ENCODE data around the gene TARBP2.
A peak's percentile ranks its signal among the peaks of the same experiment; 100 is the strongest.

TARBP2 gene

DNA sequence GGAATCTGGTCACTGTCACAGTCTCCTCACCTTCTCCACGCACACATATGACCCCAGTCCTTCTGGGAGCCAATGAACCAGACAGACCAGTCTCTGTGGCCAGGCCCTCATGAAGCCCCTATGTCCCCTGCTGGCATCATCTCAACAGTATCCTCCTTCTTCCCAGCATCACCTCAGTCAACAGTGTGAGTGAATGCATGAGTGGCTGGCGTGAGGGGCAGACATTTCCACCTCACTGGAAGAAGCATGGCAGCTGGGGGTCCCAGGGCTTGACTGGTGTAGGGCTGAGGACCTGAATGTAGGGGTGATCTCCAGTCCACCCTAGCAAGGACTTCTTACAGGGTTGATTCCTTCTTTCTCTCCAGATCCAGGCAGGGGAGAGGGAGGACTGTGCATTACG lies 3.6 kb upstream of the TARBP2 start:
- no peak for DNase-seq

DNA sequence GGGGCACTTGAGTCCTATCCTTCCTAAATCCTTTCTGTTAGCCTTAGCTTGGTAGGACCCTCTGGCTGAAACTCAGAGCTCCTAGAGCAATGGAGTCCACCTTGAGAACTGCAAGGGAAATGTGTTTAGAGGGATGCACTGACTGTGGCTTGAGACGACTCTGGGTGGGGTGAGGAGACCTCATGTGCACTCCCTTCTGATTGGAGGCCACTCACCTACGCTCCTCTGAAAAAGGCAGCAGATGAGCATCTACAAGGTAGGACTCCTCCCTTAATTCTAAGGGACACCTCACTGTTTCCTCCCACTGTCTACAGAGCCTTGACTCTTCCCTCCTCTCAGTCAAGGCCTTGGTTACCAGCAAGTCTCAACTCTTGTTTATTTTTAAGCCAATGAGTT lies 2.9 kb upstream of the TARBP2 start:
- no peak for DNase-seq

DNA sequence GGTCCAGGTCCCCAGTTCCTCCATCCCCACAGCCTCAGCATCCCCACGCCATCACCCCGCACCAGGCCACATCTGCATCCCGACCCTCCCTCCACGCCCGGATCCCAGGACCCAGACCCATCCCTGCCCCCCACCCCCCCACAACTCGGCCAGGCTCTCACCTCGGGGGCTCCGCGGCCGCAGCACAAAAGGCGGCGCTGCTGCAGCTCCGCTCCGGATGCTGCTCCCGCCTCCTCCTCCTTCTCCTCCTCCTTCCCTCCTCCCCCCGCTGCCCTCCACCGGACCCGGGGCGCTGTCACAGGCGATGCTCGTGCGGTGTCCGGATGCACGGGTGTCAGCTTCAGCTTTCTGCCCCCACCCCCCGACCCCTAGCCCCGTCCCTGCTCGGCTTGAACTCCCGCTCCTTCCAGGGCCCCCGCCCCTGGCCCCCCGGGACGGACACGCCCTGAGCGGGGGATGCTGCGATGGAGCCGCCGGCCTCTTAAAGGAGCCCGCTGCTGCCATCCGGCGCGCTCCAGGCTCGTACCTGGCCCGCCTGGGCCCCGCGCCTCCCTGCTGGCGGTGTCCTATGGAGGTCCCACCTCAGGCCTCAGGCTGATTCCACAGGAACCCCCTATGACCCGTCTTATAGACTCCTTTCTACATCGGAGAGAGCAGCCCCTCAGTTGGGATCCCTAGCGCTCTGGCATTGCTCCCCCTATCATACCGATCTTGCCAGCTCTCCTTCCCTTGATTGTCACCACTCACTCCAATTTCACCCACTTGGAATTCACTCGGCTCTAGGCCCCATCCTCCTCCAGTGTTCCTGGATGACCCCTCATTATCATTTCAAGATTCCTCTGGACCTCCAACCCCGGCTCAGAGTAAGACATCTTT lies 1.6 kb upstream of the TARBP2 start, which contains the start of gene MAP3K12:
Gene MAP3K12 (minus strand): TSS at position 193 of the 876 bp plus-strand sequence. CDS start 12,067 bp downstream, outside the sequence.
- DNase-seq, result peak in 1 of 2 experiments; percentile 65

DNA sequence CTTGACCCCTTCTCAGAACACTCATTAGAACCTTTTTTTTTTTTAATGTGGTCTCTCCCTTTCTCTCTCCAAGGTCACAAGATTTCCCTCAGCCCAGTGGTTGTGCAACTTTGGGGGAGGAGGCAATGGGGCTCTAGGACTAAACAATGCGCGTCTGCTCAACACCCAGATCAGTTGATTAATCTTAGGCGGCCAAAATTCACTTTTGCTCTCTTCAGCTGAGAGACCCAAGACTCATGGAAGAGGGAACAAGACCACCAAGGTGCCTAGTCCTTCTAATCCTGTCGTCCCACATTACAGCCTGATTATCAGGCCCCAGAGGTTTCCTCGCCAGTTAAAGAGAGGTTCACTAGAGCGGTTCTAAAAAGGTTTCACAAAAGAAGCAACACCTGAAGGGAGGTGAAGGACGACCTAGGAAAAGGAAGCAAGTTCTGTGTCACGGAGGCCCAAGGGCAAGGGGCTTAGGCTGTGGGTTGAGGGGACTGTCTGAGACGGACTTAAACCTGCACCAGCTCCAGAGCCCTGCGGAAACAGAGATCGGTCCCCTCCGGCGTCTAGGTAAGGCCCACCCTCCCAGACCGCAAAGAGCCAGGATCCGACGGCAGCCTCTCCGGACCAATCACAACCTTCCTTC lies 824 bp upstream of the TARBP2 start:
- no peak for DNase-seq

DNA sequence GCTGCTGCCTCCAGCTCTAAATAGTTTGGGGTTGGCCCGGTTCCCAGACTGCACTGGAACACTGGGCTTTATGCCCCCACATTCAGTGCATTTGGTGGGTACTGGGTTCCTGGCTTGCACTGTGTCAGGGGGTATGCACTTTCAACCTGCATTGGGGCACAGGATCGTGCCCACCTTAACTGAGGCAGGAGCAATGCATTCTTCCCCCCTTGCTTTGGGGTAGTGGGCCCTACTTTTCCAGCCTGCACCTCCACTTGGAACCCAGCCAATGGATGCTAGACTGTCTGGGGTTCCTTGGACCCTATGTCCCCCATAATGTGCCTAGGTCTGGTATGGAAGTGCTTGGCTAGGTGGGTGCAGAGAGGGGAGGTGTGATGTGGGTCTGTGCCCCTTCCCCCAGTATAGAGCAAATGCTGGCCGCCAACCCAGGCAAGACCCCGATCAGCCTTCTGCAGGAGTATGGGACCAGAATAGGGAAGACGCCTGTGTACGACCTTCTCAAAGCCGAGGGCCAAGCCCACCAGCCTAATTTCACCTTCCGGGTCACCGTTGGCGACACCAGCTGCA lies 615 bp downstream of the TARBP2 start:
- no peak for DNase-seq

DNA sequence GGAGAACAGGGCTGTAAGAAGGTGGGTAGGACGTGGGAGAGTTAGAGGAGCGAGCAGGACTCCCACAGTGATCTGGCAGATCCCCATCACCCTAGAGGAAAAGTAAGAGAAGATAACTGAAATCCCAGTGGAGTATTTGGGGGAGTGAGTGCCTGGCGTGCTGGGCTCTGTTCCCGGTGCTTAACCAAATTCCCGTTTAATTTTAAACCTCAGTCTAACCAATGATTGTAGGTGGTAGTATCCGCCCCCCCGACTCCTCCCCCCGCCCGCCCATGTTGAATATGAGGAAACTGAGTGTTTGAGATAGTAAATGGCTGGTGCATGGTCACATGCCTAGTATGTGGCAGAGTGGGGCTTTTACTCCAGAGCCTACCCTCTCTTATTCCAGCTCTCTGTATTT lies 1.2 kb downstream of the TARBP2 start:
- no peak for DNase-seq

DNA sequence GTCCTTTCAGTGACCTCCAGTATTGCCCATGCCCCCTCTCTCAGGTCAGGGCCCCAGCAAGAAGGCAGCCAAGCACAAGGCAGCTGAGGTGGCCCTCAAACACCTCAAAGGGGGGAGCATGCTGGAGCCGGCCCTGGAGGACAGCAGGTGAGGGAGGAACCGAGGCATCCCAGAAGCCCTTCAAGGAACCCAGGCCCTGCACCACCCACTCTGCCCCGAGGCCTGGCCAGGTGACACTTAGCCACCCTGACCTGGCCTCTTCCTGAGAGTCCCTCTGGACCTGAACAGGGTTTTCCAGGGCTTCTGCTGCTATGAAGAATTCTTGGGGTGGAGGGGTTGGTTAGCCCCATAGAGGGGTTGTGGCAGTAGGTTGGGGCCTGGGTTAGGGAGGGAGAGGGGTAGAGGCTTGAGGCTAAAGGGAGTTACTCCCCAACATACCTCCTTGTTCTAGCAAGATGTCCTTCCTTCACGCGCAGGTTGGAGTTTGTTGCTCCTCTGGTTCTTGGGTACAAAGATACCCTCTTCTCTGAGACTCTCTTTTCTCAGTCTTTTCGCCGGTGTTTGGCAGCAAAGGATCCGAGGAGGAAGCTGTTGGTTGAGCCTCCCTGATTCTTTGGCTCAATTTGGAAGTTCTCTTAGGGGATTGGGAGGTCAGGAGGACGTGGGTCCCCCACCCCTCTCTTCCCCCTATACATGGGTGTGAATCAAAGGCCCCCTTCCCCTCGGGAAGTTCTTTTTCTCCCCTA lies 2.1 kb downstream of the TARBP2 start:
- no peak for DNase-seq

DNA sequence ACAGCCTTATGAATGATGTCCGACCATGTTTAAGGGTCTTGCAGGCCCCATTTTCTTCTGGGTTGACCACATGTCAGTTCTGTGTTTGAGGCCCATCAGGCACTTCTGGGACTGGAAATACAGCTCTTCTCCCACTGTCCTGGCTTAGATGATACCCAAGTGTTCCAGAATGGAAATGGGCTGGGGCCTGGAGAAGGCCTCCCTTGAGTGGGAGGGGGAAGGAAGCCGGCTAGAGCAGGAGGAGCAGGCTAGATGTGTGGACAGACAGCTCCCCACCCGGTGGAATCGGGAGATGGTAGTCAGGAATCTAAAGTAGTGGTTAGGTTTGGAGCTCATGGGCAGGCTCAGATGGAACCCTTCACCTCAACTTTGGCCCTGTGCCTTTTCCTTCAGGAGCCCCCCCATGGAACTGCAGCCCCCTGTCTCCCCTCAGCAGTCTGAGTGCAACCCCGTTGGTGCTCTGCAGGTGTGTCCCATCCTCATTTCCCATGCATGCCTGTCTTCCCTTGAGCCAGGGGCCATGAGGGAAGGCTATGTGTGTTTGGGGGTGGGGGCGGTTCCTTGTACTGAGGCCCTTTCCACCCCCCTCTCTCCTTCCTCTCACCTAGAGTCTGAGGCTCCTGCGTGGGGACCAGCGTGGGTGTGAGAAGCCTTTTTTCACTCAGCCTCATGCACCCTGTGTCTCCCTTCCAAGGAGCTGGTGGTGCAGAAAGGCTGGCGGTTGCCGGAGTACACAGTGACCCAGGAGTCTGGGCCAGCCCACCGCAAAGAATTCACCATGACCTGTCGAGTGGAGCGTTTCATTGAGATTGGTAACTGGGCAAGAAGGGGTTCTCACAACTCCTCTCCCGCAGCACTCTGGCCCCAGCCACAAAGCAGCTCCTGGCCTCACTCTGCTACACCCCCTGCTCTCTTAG lies 3.2 kb downstream of the TARBP2 start:
- no peak for DNase-seq

DNA sequence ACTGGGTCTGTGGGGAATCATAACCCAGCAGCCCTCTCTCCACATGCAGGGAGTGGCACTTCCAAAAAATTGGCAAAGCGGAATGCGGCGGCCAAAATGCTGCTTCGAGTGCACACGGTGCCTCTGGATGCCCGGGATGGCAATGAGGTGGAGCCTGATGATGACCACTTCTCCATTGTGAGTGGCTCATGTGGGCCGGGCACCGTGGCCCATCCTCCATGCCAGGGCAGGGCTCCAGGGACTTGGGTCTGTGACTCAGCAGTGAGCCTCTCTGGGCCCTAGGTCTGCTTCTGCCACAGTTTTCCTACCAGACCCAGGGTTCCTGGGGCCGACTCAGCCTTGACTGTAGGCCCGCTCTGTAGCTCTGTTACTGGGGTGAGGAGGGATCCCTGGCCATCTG lies 4.0 kb downstream of the TARBP2 start:
- DNase-seq, result no peak

DNA sequence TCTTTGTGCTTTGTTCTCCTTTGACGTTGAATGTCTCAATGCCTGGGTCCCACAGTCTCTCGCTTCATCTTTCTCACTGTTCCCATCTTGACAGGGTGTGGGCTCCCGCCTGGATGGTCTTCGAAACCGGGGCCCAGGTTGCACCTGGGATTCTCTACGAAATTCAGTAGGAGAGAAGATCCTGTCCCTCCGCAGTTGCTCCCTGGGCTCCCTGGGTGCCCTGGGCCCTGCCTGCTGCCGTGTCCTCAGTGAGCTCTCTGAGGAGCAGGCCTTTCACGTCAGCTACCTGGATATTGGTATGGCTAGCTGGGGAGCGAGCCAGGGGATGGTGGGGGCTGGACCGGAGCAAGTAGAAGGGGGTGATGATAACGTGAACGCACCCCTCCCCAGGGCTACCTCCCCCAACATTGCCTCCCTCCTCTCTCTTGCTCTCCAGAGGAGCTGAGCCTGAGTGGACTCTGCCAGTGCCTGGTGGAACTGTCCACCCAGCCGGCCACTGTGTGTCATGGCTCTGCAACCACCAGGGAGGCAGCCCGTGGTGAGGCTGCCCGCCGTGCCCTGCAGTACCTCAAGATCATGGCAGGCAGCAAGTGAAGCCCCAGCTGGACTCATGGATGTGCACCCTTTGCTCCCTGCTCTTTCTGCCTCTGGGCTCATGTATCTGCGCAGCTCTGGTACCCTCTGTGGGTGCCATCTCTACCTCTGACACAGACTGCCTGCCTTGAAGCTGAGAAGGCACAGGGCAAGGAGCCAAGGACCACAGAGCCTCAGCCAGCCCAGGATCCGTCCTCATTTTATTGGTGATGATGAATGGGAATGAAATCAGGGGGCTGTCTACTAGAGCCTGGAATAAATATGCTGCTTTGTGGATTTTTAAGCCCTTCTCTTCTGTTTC lies 4.7 kb downstream of the TARBP2 start:
- no peak for DNase-seq

DNA sequence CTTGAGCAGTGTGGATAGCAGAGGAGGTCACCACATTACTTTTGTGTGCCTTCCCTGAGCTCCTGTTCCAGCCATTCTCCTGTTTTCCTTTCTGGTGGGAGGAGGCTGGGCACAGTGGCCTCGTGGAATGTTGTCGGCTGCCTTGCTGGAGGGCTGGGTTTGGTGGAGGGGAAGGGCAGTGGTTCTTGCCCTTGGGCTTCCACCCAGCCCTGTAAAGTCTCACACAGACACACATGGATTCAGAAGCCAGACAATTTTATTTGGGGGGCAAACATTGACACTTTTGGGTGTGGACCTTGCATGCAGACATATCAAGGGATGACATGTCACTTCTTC lies 5.3 kb downstream of the TARBP2 start:
- DNase-seq, result no peak

DNA sequence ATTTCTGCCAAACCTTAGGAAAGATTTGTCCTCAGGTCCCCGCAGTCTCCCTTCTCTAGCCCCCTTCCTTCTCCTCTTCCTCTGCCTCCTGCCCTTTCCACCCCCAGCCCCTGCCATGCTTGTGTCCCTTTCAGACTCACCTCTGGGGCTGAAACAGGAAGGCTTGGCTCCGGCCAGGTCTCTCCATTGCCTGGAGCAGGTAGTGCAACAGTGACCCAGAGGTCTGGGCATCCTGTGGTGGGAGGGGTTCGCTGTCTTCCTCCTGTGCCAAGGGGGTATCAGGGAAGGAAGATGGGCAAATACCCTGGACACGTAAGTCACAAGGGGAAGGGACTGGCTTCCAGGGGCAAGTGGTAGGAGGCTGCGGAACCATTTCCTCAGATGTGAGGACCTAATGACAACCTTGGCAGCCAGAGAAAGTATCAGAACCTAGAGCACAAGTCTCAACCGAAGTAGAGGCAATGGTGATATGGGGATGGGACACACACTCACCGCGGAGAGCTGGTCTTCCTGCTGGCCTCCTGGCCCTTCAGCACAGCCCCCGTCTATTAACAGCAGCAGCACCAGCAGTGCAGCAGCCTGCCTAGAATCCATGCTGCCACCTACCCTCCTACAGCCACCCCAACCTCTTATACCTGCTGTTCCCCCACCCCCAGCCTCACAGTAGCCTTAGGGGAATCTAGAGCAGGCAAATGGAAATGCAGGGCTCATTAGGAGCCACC lies 6.0 kb downstream of the TARBP2 start, which contains the start of gene NPFF:
Gene NPFF (minus strand): TSS at position 604 of the 722 bp plus-strand sequence. CDS start 10 bp downstream, at position 594.
- no peak for DNase-seq

DNA sequence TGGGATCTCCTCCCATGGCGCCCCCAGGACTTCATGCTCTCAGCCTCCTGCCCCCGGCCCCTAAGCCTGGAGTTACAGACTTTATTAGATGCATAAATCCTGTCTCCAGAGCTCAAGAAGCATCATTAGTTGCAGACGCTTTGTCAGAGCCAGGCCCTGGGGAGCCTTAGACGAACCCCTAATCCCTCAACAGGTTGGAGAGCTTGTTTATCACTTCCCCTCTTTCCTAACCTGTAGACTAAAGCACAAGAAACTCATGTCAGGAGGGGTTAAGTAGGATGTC lies 6.5 kb downstream of the TARBP2 start:
- no peak for DNase-seq

DNA sequence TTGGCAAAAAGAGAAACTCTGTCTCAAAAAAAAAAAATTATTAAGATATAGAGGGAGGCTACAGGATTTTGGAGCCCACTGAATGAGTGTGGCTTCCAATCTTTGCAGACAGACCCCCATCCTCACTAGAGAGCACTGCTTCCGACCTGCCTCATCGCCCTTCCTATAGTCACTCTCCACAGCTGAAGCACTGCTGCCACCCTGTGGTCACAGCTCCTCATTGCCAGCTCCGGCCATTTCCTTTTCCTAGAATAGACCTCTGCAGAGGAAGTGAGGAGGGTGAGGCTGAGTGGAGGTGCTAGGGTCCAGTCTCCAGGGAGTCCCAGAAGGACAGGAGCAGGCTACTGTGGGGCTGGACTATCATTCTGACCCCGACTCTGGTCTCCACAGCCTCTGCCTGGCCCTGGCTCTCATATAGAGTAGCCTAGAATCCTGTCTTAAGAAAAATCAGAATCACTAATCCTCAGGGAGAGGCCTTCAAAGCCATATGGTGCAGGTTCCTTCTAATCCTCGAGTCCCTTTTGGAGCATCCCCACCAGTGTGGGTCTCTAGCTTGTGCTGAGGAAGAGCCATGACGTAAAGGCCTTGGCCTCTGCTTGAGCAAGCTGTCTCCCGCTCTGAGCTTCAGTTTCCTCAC lies 7.6 kb downstream of the TARBP2 start:
- DNase-seq, result peak; percentile 46 to 80

DNA sequence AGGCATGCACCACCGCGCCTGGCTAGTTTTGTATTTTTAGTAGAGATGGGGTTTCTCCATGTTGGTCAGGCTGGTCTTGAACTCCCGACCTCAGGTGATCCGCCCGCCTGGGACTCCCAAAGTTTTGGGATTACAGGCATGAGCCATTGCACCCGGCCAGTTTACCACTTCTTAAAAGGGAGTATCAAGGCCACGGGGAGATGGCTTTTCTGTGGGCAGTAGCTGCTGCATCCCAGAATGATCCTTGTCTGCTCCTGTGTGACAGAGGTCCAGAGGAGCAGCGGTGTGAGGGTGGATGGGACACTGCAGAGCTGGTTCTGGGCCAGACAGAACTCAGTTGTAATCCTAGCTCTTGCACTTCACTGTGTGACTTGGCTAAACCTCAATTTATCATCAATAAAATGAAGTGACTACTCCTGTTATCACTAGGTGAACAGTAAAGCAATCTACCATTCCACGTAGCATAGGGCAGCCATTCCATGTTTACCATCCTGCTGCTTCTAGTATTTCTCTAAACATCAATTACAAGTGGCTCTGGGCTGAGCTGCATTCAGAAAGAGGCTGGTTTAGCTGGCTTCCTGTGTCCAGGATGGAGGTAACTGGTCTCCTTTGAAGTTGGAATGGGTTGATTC lies 9.2 kb downstream of the TARBP2 start:
- no peak for DNase-seq

DNA sequence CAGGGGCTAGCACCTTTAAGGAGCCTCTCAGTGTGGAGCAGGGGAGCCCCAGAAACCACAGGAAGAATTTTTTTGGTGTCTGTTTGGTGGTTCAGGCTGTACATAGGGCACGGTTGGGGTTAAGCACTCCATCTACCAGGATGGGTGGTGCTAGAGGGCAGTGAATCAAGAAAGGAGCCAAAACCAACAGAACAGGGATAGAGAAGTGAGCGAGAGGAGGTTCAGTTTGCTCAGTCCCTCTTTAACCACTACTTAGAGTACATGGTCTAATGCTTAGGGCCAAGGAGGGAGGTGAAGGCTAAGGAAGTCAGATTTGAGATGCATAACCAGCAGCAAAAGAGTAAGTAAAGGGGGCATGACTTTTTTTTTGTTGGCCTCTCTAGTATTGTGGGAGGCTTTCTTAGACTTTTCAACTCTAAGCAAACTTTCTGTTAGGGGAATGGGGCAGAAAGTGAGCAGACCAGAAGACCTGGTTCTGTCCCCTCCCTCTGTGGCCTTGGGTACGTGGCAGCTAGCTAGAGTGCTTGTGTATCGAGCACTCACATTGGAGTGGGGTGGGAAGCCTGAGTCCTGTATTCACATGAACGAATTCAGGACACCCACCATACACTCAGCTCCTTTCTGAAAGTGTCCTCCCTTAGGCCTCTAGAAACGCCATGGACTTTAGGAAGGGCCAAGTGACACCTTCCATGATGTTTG lies 12.8 kb downstream of the TARBP2 start:
- no peak for DNase-seq

DNA sequence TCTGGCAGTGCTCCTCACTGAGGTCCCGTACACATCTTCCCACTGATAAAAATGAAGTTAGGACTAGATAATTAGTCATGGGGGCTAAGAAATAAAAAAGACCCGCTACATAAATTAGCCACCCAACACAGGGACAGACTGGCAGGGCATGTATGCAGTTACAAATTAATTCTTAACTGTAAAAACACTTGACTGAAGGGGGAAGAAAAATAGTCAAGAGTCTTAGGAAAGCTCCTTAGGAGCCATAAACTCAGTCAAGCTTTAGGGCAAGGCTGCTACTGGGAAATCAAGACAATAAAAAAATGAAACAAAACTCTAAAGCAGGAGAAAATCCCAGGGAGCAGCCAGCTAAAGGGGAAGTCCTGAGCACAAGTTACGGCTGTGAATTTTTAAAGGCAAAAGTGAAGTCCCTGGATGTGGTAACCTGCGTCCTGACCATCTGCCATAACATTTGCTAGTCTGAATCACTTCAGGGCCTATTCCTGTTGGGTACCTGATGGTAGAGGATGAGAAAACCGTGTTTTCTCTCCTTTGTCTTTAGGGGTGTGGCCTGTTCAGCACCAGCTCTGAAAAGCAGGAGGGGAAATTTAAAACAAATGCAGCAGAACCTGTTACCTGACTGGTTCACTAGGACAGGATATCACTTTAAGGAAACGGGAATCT lies 13.7 kb downstream of the TARBP2 start:
- DNase-seq, result no peak

DNA sequence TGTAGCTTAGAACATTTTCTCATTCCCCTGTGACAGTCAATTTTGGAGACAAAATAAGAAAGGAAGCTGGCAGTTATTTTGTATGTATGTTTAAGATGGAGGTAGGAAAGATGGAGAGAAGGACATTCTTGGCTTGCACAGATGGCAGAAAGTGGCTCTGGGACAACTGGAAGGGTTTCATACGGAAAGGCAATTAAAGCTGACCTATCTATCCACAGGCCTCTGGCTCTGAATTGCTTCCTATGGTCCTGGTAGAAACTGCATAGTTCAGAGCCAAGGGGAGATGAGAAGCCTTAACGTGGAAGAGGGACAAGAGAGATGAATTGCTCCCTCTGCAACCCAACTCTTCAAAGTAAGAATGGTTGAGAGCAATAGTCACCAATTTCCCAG lies 14.2 kb downstream of the TARBP2 start:
- DNase-seq, result no peak
